ENCODE data around the gene ANKRD53.

Gene ANKRD53

DNA sequence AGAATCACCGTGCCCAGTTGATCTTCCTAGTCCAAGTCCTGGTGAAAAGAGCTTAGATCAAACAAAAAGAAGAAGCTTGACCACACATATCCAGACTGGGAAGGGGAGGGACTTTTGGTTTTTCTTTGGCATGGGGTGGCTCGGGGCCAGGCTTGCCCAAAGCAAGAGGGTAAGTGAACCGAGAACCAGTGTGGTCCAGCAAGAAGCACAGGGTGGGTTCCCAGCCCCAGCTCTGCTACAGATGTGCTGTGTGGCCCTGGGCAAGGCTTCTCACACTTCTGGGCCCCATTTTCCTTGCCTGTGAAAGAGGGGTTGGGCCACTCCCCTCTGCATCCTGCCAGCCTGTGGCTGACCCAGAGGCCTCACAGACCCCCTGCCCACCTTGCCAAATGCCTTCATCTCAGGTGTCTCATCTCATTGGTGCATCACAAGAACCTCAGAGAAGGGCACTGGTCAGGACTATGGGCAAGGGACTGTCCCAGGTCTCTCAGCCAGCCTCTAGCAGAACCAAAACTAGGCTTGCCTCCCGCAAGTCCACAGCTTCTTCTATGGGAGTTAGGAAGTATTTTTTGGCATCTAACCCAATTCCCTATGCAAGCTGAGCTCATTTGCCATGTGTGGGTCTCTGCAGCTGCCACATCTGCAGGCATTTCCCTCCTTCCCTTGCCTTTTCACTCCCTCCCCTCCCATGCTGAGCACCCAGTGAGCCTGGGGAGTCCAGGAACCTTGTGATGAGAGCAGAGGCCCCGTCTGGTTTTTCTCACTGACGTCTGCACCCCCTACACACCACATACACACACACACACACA lies 35.8 kb upstream of the ANKRD53 start:
- H3K27ac ChIP-seq (ENCODE audit: low read length, poor library complexity, severe bottlenecking) = no peak overlapping the region
- no peak overlapping the region for H3K18ac ChIP-seq (ENCODE audit: low read depth in 1 of 2, low read length in 2 of 2)
- no peak overlapping the region for H3K14ac ChIP-seq (ENCODE audit: low read length in 2 of 2)
- H3K4me3 ChIP-seq (ENCODE audit: insufficient read depth in 1 of 2, low read depth in 1 of 2, low read length in 2 of 2) = no peak overlapping the region
- DNase-seq = no peak
- 64% methylated on average over 4 of the region's 6 CpGs for WGBS
- no peak overlapping the region for H2BK120ac ChIP-seq (ENCODE audit: low read depth, low read length)
- no peaks in the 10 kb centered on the region for H3K79me1 ChIP-seq (replicated peaks; ENCODE audit: low read length, poor library complexity, severe bottlenecking)
- peaks cover 27% of the 10 kb centered on the region for H3K4me1 ChIP-seq (ENCODE audit: control insufficient read depth, insufficient read depth, low read depth, low read length)
- no peaks in the 10 kb centered on the region for H3K36me3 ChIP-seq (ENCODE audit: control insufficient read depth in 1 of 2, insufficient read depth in 2 of 2, low read depth in 1 of 2, low read length in 2 of 2)
- no peak overlapping the region for H4K8ac ChIP-seq (ENCODE audit: low read length)
- no peak overlapping the region for H3K23ac ChIP-seq (ENCODE audit: low read length in 2 of 2)
- H2BK12ac ChIP-seq (ENCODE audit: low read length in 2 of 2) = no peak overlapping the region
- H2BK5ac ChIP-seq (ENCODE audit: low read depth, low read length, poor library complexity, severe bottlenecking) = no peak overlapping the region
- no peak overlapping the region for H4K91ac ChIP-seq (ENCODE audit: low read length)
- H2BK15ac ChIP-seq (ENCODE audit: low read depth, poor library complexity, severe bottlenecking) = no peak overlapping the region
- no peak overlapping the region for H3K4ac ChIP-seq (ENCODE audit: low read depth in 1 of 2, low read length in 2 of 2)
- H3K27me3 ChIP-seq (ENCODE audit: control insufficient read depth in 1 of 2, insufficient read depth in 1 of 2, low read length in 2 of 2) = peaks cover 27 to 30% of the 10 kb centered on the region in 2 experiments
- H3K9ac ChIP-seq (ENCODE audit: low read length) = no peak overlapping the region
- no peak overlapping the region for H2AK5ac ChIP-seq (ENCODE audit: low read length, severe bottlenecking)
- H2AFZ ChIP-seq (ENCODE audit: low read depth, low read length) = no peak overlapping the region
- H3K9me3 ChIP-seq (ENCODE audit: control insufficient read depth, low read length) = no peaks in the 10 kb centered on the region
- H3K4me2 ChIP-seq (ENCODE audit: low read length, poor library complexity, severe bottlenecking) = no peak overlapping the region

DNA sequence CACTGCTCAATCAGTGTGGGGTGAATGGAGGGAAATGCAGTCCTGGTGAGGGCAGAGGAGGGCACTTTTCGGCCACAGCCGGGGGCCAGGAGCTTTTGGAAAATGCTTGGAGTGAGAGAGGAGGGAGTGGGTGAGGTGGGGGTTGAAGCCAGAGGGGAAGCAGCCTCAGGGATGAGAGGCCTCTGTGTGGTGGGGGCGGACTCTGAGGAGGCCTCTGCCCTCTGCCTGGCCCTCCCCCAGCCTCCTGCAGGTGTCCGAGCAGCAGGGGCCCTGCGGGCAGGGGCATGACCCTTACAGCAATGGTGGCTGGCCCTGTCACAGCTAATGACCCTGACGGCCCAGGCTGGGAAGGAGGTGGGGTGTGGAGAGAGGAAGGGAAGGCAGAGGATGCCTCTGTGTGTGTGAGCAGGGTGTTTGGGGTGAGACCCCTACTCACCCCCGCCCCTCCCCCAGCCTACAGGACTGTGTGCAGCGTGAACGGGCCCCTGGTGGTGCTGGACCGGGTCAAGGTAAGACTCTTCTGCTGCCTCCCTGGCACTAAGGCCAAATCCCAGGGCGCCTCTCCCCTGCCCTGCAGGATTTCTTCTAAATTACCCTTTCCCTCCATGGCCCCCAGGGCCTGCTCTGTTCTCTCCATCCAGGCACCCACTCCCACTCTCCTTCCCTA lies 35.1 kb upstream of the ANKRD53 start:
- Histone ChIP-seq H3K27ac (ENCODE audit: low read length, poor library complexity, severe bottlenecking) (no peak overlapping the region), H2BK120ac (ENCODE audit: low read depth, low read length) (no peak overlapping the region), H3K79me1 (replicated peaks; ENCODE audit: low read length, poor library complexity, severe bottlenecking) (no peaks in the 10 kb centered on the region), H2AK5ac (ENCODE audit: low read length, severe bottlenecking) (no peak overlapping the region), H3K27me3 (ENCODE audit: control insufficient read depth in 1 of 2, insufficient read depth in 1 of 2, low read length in 2 of 2) (peaks cover 23 to 25% of the 10 kb centered on the region in 2 experiments), H3K36me3 (ENCODE audit: control insufficient read depth in 1 of 2, insufficient read depth in 2 of 2, low read depth in 1 of 2, low read length in 2 of 2) (no peaks in the 10 kb centered on the region), H3K4me1 (ENCODE audit: control insufficient read depth, insufficient read depth, low read depth, low read length) (peaks cover 30% of the 10 kb centered on the region), H4K91ac (ENCODE audit: low read length) (no peak overlapping the region), H2BK5ac (ENCODE audit: low read depth, low read length, poor library complexity, severe bottlenecking) (no peak overlapping the region), H2BK15ac (ENCODE audit: low read depth, poor library complexity, severe bottlenecking) (no peak overlapping the region), H3K9ac (ENCODE audit: low read length) (no peak overlapping the region), H3K9me3 (ENCODE audit: control insufficient read depth, low read length) (no peaks in the 10 kb centered on the region), H4K8ac (ENCODE audit: low read length) (no peak overlapping the region), H3K14ac (ENCODE audit: low read length in 2 of 2) (no peak overlapping the region), H3K4me2 (ENCODE audit: low read length, poor library complexity, severe bottlenecking) (no peak overlapping the region), H2BK12ac (ENCODE audit: low read length in 2 of 2) (no peak overlapping the region), H3K23ac (ENCODE audit: low read length in 2 of 2) (no peak overlapping the region), H3K18ac (ENCODE audit: low read depth in 1 of 2, low read length in 2 of 2) (no peak overlapping the region), H2AFZ (ENCODE audit: low read depth, low read length) (no peak overlapping the region), H3K4me3 (ENCODE audit: insufficient read depth in 1 of 2, low read depth in 1 of 2, low read length in 2 of 2) (no peak overlapping the region), H3K4ac (ENCODE audit: low read depth in 1 of 2, low read length in 2 of 2) (no peak overlapping the region)
- no peak for DNase-seq
- WGBS = 37% methylated on average over 11 of the region's 11 CpGs

DNA sequence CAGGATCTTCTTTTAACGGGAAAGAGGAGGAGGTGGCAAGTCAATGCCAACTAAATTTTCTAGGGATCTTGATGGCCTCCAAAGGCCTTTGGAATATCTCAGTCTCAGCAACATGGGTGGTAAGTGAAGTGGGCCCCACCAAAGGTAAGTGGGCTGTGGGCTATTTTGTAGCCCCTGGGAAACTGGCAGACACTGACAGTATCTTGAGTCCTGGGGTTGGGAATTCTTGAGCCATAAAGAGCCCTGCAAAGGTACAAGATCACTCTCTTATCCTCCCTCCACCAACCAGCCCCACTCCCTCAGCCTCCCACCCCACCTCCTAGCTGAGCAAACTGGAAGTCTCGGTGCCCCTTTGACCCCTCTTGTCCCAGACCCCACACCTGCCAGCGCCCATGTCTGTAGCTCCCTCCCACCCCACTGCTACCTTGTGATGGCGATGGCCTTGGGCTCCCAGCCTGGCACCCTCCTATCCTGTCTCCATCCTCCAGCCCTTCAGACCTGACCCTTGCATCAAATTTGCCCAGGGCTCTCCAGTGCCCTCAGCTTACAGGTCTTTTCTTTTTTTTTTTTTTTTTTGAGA lies 34.2 kb upstream of the ANKRD53 start:
- no peak overlapping the region for H4K8ac ChIP-seq (ENCODE audit: low read length)
- no peak overlapping the region for H3K27ac ChIP-seq (ENCODE audit: low read length, poor library complexity, severe bottlenecking)
- H3K4me3 ChIP-seq (ENCODE audit: insufficient read depth in 1 of 2, low read depth in 1 of 2, low read length in 2 of 2) = no peak overlapping the region
- no peak overlapping the region for H2BK5ac ChIP-seq (ENCODE audit: low read depth, low read length, poor library complexity, severe bottlenecking)
- H3K18ac ChIP-seq (ENCODE audit: low read depth in 1 of 2, low read length in 2 of 2) = no peak overlapping the region
- no peaks in the 10 kb centered on the region for H3K36me3 ChIP-seq (ENCODE audit: control insufficient read depth in 1 of 2, insufficient read depth in 2 of 2, low read depth in 1 of 2, low read length in 2 of 2)
- no peak overlapping the region for H3K23ac ChIP-seq (ENCODE audit: low read length in 2 of 2)
- no peaks in the 10 kb centered on the region for H3K9me3 ChIP-seq (ENCODE audit: control insufficient read depth, low read length)
- H2BK120ac ChIP-seq (ENCODE audit: low read depth, low read length) = no peak overlapping the region
- no peak overlapping the region for H4K91ac ChIP-seq (ENCODE audit: low read length)
- no peak for DNase-seq
- no peak overlapping the region for H2AK5ac ChIP-seq (ENCODE audit: low read length, severe bottlenecking)
- no peak overlapping the region for H3K4me2 ChIP-seq (ENCODE audit: low read length, poor library complexity, severe bottlenecking)
- 86% methylated on average over 4 of the region's 4 CpGs for WGBS
- no peak overlapping the region for H2AFZ ChIP-seq (ENCODE audit: low read depth, low read length)
- H2BK15ac ChIP-seq (ENCODE audit: low read depth, poor library complexity, severe bottlenecking) = no peak overlapping the region
- H3K4ac ChIP-seq (ENCODE audit: low read depth in 1 of 2, low read length in 2 of 2) = no peak overlapping the region
- no peak overlapping the region for H3K9ac ChIP-seq (ENCODE audit: low read length)
- H2BK12ac ChIP-seq (ENCODE audit: low read length in 2 of 2) = no peak overlapping the region
- peaks cover 14 to 18% of the 10 kb centered on the region in 2 experiments for H3K27me3 ChIP-seq (ENCODE audit: control insufficient read depth in 1 of 2, insufficient read depth in 1 of 2, low read length in 2 of 2)
- H3K4me1 ChIP-seq (ENCODE audit: control insufficient read depth, insufficient read depth, low read depth, low read length) = peaks cover 30% of the 10 kb centered on the region
- no peaks in the 10 kb centered on the region for H3K79me1 ChIP-seq (replicated peaks; ENCODE audit: low read length, poor library complexity, severe bottlenecking)
- no peak overlapping the region for H3K14ac ChIP-seq (ENCODE audit: low read length in 2 of 2)

DNA sequence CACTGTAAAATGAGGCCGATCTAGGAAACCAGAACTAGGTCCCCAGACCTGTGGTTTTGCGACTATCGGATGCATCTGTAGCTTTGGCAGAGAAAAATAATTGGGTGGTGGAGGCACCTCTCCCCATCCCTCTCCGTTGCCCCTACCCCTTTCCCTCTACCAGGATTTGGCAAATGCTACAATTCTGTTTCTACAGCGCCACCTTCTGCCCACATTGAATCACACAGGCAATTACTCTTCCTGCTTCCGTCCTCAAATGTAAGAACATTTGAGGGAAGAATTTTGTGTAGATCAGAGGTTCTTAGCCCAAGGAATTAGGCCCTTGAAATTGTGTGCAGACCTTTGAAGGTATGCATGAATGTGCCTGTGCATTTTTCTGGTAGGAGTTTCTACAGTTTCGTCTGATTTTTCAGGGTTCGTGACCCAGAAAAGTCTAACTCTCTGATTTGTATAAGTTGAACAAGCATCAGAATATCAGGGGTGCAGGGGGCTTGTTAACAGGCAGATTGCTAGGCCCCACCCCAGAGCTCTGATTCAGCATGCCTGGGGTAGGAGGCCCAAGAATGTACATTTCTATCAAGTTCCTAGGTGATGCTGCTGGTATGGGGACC lies 31.5 kb upstream of the ANKRD53 start:
- Histone ChIP-seq H3K36me3 (ENCODE audit: control insufficient read depth in 1 of 2, insufficient read depth in 2 of 2, low read depth in 1 of 2, low read length in 2 of 2) (no peaks in the 10 kb centered on the region), H4K8ac (ENCODE audit: low read length) (no peak overlapping the region), H2AK5ac (ENCODE audit: low read length, severe bottlenecking) (no peak overlapping the region), H2BK120ac (ENCODE audit: low read depth, low read length) (no peak overlapping the region), H3K27ac (ENCODE audit: low read length, poor library complexity, severe bottlenecking) (no peak overlapping the region), H3K4ac (ENCODE audit: low read depth in 1 of 2, low read length in 2 of 2) (no peak overlapping the region), H3K4me1 (ENCODE audit: control insufficient read depth, insufficient read depth, low read depth, low read length) (peaks cover 29% of the 10 kb centered on the region), H3K4me2 (ENCODE audit: low read length, poor library complexity, severe bottlenecking) (no peak overlapping the region), H2BK12ac (ENCODE audit: low read length in 2 of 2) (no peak overlapping the region), H3K18ac (ENCODE audit: low read depth in 1 of 2, low read length in 2 of 2) (no peak overlapping the region), H2BK5ac (ENCODE audit: low read depth, low read length, poor library complexity, severe bottlenecking) (no peak overlapping the region), H3K9me3 (ENCODE audit: control insufficient read depth, low read length) (no peaks in the 10 kb centered on the region), H3K14ac (ENCODE audit: low read length in 2 of 2) (no peak overlapping the region), H3K23ac (ENCODE audit: low read length in 2 of 2) (no peak overlapping the region), H4K91ac (ENCODE audit: low read length) (no peak overlapping the region), H3K27me3 (ENCODE audit: control insufficient read depth in 1 of 2, insufficient read depth in 1 of 2, low read length in 2 of 2) (peaks cover 4 to 5% of the 10 kb centered on the region in 2 experiments), H3K4me3 (ENCODE audit: insufficient read depth in 1 of 2, low read depth in 1 of 2, low read length in 2 of 2) (no peak overlapping the region), H2BK15ac (ENCODE audit: low read depth, poor library complexity, severe bottlenecking) (no peak overlapping the region), H3K9ac (ENCODE audit: low read length) (no peak overlapping the region), H2AFZ (ENCODE audit: low read depth, low read length) (no peak overlapping the region), H3K79me1 (replicated peaks; ENCODE audit: low read length, poor library complexity, severe bottlenecking) (no peaks in the 10 kb centered on the region)
- WGBS = 43% methylated on average over 5 of the region's 8 CpGs
- peak; percentile 67 for DNase-seq

Measured in mesenchymal stem cell (in vitro differentiated cells and primary cell).